OCI-LY1 (cell line): ENCODE data around the gene DCAF12.

Source experiments
- CTCF ChIP-seq: fragments of 200-600 bp; sonication (generic), shearing (Covaris generic); IDR thresholded peaks from 2 replicates; pipeline ENCODE4 v1.5.1; 2017; ENCODE audit warnings: mild to moderate bottlenecking, antibody characterized with exemption, low read length, moderate library complexity, mixed read lengths
- EZH2 ChIP-seq: fragments of 200-600 bp; sonication (generic), shearing (Covaris generic); IDR thresholded peaks from 2 replicates; pipeline ENCODE4 v1.8.0; 2017; ENCODE audit warnings: borderline replicate concordance, mixed run types, mild to moderate bottlenecking, antibody characterized with exemption, low read length, moderate library complexity, mixed read lengths

DNA sequence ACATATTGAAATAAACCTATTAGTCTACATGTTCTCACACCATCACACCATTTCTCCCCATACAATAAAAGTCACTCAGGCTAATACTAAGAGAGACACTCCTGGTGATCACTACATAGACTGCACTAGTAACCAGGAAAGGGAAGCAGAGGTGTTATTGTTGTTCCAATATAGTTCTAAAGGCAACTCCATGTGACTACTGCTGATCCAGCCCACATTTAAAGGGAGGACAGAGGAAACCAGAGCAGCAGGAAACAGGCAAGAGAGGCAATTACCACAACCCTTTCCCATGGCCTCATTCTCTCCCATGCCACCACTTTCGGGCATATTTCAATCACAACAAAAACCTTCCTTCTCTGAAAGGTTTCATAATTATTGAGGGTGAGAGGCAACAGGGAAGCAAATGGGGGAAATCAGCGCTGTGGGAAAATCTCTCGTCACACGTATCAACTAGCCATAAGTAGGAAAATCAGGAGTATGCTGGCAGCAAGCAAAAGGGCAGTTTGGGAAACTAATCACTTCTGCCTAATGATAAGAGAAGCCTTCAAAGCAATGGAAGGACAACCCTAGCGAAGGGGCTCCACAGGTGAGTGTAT, 79.6 kb downstream of the DCAF12 start:
- no peak for TF ChIP-seq CTCF
- TF ChIP-seq EZH2: no peak
